ES-I3 (cell line): ENCODE measurements around the gene DPP8.
A peak's percentile ranks its signal among the peaks of the same experiment; 100 is the strongest.
"Not testable (repeated sequence)": the region's sequence is repeated elsewhere in the genome, so short reads cannot be mapped to it uniquely, and the experiment has no call there.

Experiments
- H3K36me3 ChIP-seq: 2 replicates; pipeline ENCODE4 v1.6.1; 2013; ENCODE audit warnings: mild to moderate bottlenecking, low read length, control low read depth, moderate library complexity; ENCODE audit not compliant: insufficient read depth
- H3K4me1 ChIP-seq: 2 replicates; pipeline ENCODE4 v1.6.1; 2013; ENCODE audit warnings: mild to moderate bottlenecking, control low read depth, low read length; ENCODE audit not compliant: insufficient read depth
- H3K9ac ChIP-seq: 2 replicates; pipeline ENCODE4 v1.6.1; 2013; ENCODE audit warnings: low read depth, mild to moderate bottlenecking, low read length, moderate library complexity
- H3K9me3 ChIP-seq: 2 replicates; pipeline ENCODE4 v1.6.1; 2013; ENCODE audit warnings: mild to moderate bottlenecking, low read length, moderate library complexity; ENCODE audit not compliant: control insufficient read depth, insufficient read depth

DPP8 gene

GRCh38 chr15:65516997-65517865 is at the start of gene DPP8:
DPP8 (minus strand) TSS chr15:65517689; CDS start chr15:65512553, 5,136 bp downstream.
- H3K36me3 ChIP-seq, result peaks cover 8% of the 10 kb centered on the region
- peak within 1 kb of the TSS; percentile 84 for H3K9ac ChIP-seq
- no peaks in the 10 kb centered on the region for H3K9me3 ChIP-seq
- H3K4me1 ChIP-seq, result peaks cover 4% of the 10 kb centered on the region; the same call in 1 of the 2 replicates

DNA sequence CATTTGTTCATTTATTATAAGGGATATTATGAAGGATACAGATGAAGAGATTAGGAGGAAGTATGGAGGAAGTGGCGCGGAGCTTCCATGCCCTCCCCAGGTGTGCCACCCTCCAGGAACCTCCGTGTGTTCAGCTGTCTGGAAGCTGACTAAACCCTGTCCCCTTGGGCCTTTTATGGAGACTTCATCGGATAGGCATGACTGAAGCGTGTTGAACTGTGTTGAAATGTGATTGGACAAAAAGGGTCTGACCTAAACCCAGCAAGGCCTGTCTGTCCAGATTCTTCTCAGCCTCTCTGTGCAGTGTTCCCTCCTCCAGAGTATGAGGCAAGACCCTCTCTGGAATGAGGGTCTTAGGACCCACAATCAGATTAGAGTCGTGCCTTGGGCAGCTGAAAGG is 44.4 kb upstream of the DPP8 start:
- peaks cover 53% of the 10 kb centered on the region for H3K36me3 ChIP-seq

GRCh38 chr15:65559941-65560340 is 42.5 kb upstream of the DPP8 start:
- Histone ChIP-seq H3K4me1 (no peaks in the 10 kb centered on the region), H3K9ac (no peak overlapping the region), H3K9me3 (0 out of 2 replicates have a peak, but pooled peaks cover 4% of the 10 kb centered on the region), H3K36me3 (peaks cover 51% of the 10 kb centered on the region)

More for the DNA sequence above, 44.4 kb upstream of the DPP8 start:
- H3K4me1 ChIP-seq, result no peaks in the 10 kb centered on the region
- 0 out of 2 replicates have a peak, but pooled peaks cover 4% of the 10 kb centered on the region for H3K9me3 ChIP-seq
- H3K9ac ChIP-seq, result no peak overlapping the region

DNA sequence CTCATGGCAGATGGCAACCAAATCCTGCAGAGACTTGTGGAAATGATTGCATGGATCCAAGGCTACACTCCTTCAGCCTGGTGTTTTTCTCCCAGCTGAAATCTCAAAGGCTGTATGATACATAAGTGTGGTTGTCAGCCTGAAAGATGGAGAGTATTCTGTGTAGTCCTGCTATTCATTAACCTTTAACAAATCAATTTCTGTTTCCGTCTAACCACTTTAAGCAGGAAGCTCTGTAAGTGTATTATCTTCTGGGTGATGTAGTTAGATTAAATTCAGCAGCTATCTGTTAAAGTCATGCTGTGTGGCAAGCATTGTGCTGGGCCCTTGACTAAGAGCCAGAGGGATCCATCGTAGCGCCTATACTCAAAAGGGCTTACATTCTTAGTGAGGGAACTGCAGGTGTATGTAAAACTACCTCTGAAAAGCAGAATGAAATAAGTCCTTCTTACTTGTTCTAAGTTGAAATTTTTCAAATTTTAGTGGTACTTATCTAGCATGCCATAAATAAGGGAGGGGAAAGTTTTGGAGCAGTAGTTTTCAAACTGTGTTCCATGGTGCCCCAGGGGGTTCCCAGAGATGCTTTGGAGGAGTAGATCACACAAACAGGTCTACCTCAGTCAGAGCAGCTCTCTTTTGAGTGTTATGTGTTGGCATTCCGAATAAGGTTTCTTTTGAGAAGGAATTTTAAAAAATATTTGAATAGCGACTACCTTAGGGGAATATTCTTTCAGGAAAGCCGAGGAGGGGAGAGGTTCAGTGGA is 41.7 kb upstream of the DPP8 start:
- peaks cover 44% of the 10 kb centered on the region for H3K36me3 ChIP-seq
- H3K9me3 ChIP-seq, result 0 out of 2 replicates have a peak, but pooled peaks cover 4% of the 10 kb centered on the region

DNA sequence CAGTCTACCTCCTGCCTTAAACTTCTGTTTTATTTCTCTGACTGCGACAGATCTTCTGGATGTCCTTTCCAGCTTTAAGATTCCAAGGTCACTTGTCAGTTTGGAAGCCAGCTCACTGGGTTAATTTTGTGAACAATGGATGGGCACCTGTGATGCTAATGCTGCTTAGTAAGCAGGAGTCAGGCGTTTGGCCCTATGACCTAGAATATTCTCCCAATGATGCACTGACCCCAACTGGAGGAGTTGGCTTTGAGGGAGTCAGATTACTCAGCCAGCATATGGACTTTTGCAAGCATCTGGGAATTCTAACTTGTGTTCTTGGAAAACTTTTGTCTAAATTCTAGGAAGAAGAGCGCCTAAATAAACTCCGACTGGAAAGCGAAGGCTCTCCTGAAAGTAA is 40.8 kb upstream of the DPP8 start:
- 0 out of 2 replicates have a peak, but pooled peaks cover 4% of the 10 kb centered on the region for H3K9me3 ChIP-seq
- H3K4me1 ChIP-seq, result no peaks in the 10 kb centered on the region
- no peak overlapping the region for H3K9ac ChIP-seq
- H3K36me3 ChIP-seq, result peaks cover 40% of the 10 kb centered on the region

More for the DNA sequence above, 41.7 kb upstream of the DPP8 start:
- no peak overlapping the region for H3K9ac ChIP-seq
- no peaks in the 10 kb centered on the region for H3K4me1 ChIP-seq

- peaks cover 26% of the 10 kb centered on the region for H3K36me3 ChIP-seq
- H3K9me3 ChIP-seq, result no peaks in the 10 kb centered on the region
- no peak overlapping the region for H3K9ac ChIP-seq
- no peaks in the 10 kb centered on the region for H3K4me1 ChIP-seq
Measured at GRCh38 chr15:65556622-65557021, 39.1 kb upstream of the DPP8 start.

DNA sequence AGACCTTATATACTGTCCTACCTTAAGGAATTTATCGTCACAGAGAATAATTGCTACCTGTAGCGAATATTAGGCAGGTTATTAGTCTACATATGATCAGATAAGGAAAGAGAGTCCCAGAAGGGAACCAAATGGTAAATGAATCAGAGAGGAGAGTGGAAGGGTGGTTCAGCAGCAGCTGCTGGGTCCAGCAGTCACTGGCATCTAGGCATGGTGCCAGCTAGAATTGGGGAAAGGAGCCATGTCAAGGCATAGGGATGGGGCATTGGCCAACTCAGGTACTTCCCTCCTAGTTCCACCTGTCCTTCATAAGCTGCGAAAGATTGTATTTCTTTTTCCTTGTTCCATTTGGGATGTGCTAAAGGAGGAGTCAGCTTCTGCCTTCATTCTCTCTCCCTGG is 36.2 kb upstream of the DPP8 start:
- no peaks in the 10 kb centered on the region for H3K4me1 ChIP-seq

DNA sequence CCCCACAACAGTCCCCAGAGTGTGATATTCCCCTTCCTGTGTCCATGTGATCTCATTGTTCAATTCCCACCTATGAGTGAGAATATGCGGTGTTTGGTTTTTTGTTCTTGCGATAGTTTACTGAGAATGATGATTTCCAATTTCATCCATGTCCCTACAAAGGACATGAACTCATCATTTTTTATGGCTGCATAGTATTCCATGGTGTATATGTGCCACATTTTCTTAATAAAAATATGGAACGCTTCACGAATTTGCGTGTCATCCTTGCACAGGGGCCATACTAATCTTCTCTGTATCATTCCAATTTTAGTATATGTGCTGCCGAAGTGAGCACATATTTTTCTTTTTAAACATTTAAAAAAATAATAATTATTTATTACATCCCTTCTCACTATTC is 35.4 kb upstream of the DPP8 start:
- H3K36me3 ChIP-seq, H3K9me3 ChIP-seq, H3K9ac ChIP-seq, H3K4me1 ChIP-seq: not testable (repeated sequence)

More for the DNA sequence above, 36.2 kb upstream of the DPP8 start:
- peaks cover 7% of the 10 kb centered on the region; the same call in 1 of the 2 replicates for H3K36me3 ChIP-seq
- no peak overlapping the region for H3K9ac ChIP-seq
- no peaks in the 10 kb centered on the region for H3K9me3 ChIP-seq

- H3K4me1 ChIP-seq, result no peaks in the 10 kb centered on the region
- no peaks in the 10 kb centered on the region for H3K9me3 ChIP-seq
- H3K36me3 ChIP-seq, result peaks cover 3% of the 10 kb centered on the region; the same call in 1 of the 2 replicates
- H3K9ac ChIP-seq, result no peak overlapping the region
Measured at GRCh38 chr15:65551183-65551582, 33.7 kb upstream of the DPP8 start.

GRCh38 chr15:65550681-65551098 is 33.2 kb upstream of the DPP8 start:
- H3K9ac ChIP-seq, result no peak overlapping the region
- H3K36me3 ChIP-seq, result peaks cover 3% of the 10 kb centered on the region; the same call in 1 of the 2 replicates
- H3K4me1 ChIP-seq, result no peaks in the 10 kb centered on the region
- no peaks in the 10 kb centered on the region for H3K9me3 ChIP-seq

- H3K36me3 ChIP-seq, H3K9ac ChIP-seq, H3K4me1 ChIP-seq, H3K9me3 ChIP-seq: not testable (repeated sequence)
Measured at GRCh38 chr15:65549288-65549687, 31.8 kb upstream of the DPP8 start.

GRCh38 chr15:65547841-65548240 is 30.4 kb upstream of the DPP8 start:
- H3K36me3 ChIP-seq, result no peaks in the 10 kb centered on the region
- no peak overlapping the region for H3K9ac ChIP-seq

DNA sequence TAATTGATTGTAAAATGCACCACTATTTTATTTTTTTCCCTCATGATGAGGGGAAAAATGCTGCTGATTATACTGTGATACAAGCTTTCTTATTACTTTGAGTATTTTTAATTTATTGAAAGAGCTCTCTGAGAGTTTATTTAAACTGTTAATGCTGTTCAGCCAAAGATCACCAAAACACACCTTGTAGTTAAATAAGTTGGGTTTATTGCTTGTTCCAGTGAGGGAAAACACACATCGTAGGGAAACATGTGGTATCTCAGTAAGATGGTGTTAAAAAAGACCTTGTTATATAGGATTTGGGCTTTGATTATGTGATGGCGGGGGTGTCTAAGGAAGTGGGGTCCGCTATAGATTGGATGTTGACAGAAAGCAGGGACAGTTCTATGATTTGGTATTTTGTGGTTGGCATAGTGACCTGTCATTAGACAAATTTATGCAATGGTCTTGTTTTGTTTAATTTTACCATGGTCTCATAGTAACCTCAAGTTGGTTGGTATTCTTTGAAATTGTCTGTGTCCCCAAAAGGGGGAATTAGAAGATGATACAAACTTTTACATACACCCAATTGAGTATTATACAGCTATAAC is 23.8 kb upstream of the DPP8 start:
- H3K9ac ChIP-seq, result no peak overlapping the region
- no peaks in the 10 kb centered on the region for H3K4me1 ChIP-seq
- H3K36me3 ChIP-seq, result no peaks in the 10 kb centered on the region; the same call in 1 of the 2 replicates
- no peaks in the 10 kb centered on the region for H3K9me3 ChIP-seq

More at GRCh38 chr15:65547841-65548240, 30.4 kb upstream of the DPP8 start:
- H3K9me3 ChIP-seq, result no peaks in the 10 kb centered on the region
- H3K4me1 ChIP-seq, result no peaks in the 10 kb centered on the region

GRCh38 chr15:65540314-65540713 is 22.8 kb upstream of the DPP8 start:
- no peak overlapping the region for H3K9ac ChIP-seq
- no peaks in the 10 kb centered on the region for H3K9me3 ChIP-seq
- H3K4me1 ChIP-seq, result no peaks in the 10 kb centered on the region
- H3K36me3 ChIP-seq, result no peaks in the 10 kb centered on the region; the same call in 1 of the 2 replicates
